Tibial nerve (tissue), 3 donors: ENCODE results near the gene AXIN1.

Source experiments
- CTCF ChIP-seq, 5 experiments: fragments of 200-600 bp in 3 of 5; fragments of 450-650 bp in 2 of 5; sonication (generic) in 3 of 5; IDR thresholded peaks; one replicate each; pipeline ENCODE4 v1.5.1; 2016 to 2019; ENCODE audit warnings: antibody characterized with exemption in 5 of 5, mild to moderate bottlenecking in 3 of 5, moderate library complexity in 2 of 5
- POLR2A ChIP-seq, 2 donors: fragments of 450-650 bp; IDR thresholded peaks; one replicate each; pipeline ENCODE4 v1.6.1; 2017; ENCODE audit warnings: antibody characterized with exemption in 2 of 2, mild to moderate bottlenecking in 2 of 2, moderate library complexity in 2 of 2

DNA sequence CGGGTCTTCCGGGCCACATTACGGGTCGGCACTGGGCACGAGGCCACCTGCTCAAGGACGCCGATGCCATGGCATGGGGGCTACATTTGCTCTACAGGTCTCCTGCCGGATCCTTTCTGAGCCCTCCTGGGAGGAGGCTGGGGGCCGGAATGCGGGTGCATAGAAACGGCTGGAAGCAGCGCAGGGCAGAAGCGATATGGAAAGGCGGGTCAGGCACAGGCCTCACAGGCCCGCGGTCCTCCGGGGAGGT lies 28.4 kb downstream of the AXIN1 start:
- TF ChIP-seq CTCF (IDR thresholded peaks at IDR 0.05): no peak
- TF ChIP-seq POLR2A (IDR thresholded peaks at IDR 0.05): no peak
